SIG-M5 treated with dmso at 0.1 percent for 504 hours (cell line): ENCODE data around the gene TMEM59.
"Not testable (repeated sequence)": the region's sequence is repeated elsewhere in the genome, so short reads cannot be mapped to it uniquely, and the experiment has no call there.

Experiments used
- DNase-seq: peaks from one replicate; lab custom pipeline; 2025; ENCODE audit not compliant: unreplicated experiment; lab: John Stamatoyannopoulos, UW

The TMEM59 gene

DNA sequence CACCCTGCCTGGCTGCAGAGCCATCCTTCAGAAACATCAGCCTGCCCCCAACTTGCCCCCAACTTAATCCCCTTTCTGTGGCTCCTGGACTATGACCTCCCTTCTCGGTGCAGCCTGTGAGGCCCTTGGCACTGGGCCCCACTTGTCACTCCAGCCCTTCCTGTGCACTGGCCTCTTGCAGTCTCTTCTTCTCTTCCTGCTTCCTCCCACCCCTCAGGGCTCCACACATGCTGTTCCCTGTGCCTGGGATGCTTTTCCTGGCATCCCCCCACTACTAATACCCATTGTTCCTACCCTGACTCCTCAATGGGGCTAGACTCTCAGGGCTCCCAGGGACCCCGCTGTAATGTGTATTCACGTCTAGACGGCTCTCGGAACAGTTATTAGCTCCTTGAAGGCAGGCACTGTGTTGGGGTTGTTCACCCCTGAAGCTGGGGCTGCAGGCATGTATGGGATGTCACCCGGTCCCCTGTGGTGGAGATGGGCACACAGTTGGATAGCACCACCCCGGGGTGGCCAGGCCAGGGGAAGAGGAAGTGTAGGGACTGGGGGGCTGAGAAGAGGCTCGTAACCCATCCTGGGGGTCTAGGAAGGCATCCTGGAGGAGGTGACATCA is 39.5 kb downstream of the TMEM59 start:
- DNase-seq, result no peak

DNA sequence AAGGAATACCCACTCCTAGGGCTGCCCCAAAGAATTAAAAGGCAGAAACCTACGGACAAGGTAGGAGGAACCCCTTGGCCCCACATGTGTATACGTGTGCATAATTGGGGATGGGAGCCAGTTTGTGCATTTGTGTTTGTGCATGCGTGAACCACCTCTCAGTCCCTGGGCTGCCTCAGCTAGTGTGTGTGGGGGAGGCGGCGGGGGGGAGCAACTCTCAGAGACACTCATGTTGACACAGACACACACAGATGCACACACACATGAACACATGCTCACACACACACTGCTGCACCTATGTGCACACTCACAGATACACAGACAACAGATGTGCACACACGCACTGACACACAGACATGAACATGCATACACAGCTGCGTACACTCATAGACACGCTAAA is 40.1 kb downstream of the TMEM59 start:
- no peak for DNase-seq

- DNase-seq, result no peak
Measured at GRCh38 chr1:54012008-54012325, 41.0 kb downstream of the TMEM59 start.

DNA sequence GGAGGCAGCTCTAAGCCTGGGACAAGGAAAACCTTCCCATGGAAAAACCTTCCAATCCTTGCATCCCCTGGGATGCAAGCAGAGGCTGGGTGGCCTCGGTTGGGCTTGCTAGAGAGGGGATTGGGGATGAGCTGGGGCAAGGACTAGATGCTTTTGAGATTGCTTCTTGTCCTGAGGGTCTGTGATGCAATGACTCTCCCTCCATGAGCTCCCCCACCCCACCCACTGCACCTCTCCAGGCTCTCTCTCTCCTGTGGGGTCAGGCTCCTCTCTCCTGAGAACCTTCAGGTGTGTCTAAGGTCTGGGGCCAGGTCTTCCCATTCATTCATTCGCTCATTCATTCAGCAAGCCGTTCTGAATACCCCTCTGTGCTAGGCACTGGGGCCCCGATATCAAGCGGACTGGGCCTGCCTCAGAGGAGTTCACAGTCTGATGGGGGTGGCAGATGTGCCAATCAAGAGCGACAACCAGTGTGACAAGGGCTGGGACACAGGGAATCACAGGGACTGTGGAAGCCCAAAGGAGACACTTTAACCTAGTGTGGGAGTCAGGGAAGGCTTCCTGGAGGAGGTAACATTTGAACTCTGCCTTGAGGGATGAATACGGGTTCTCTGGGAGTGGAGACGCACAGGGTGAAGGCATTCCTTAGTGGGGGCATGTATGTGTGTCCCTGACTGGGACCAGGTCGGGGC is 41.5 kb downstream of the TMEM59 start:
- no peak for DNase-seq

DNA sequence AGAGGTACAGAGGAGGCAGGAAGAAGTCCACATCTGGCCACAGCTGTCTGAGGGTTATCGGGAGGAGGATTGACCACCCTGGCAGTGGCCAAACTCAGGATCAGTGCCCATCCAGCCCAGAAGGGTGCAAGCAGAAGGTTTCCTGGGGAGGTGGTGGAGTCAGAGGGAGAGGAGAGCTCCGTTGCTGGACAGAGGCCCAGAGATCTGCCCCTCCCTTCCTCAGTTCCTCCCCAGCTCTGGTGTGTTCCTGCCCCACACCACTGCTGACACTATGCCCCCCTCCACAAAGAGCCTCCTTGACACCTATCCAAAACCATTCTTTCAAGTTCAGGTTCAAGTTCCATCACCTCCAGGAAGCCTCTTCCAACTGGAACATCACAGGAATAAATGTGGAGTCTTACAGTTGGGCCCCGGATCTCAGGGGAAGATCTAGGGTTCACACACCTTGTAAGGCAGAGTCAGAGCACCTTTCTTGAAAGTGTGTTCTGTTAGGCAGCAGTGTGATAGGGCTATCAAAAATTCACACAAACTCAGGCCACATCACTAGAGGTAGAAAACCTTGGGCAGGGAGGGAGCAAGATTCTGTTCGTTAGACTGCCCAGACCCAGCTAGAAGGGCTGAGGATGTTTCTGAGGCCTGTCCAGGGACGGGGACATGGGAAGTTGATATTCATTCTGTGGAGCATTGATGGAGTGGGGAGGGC is 42.4 kb downstream of the TMEM59 start:
- DNase-seq, result no peak

- DNase-seq, result no peak
Measured at GRCh38 chr1:54009406-54009805, 43.6 kb downstream of the TMEM59 start.

- no peak for DNase-seq
Measured at GRCh38 chr1:54008876-54009275, 44.1 kb downstream of the TMEM59 start.

DNA sequence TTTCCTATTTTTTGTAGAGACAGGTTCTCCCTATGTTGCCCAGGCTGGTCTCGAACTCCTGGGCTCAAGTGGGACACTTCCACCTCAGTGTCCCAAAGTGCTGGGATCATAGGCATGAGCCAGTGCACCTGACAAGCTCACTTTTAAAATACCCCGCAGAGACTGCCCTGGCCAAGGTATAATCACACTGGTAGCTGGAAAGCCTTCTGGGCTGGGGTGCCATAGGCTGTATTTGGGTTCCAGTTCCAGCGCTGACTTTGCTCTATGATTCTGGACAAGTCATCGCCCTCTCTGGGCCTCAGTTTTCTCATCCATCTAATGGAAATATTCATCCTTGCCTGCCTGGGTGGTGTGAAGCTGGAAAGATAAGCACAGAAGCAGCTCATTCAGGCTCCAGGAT is 45.4 kb downstream of the TMEM59 start:
- no peak for DNase-seq

DNA sequence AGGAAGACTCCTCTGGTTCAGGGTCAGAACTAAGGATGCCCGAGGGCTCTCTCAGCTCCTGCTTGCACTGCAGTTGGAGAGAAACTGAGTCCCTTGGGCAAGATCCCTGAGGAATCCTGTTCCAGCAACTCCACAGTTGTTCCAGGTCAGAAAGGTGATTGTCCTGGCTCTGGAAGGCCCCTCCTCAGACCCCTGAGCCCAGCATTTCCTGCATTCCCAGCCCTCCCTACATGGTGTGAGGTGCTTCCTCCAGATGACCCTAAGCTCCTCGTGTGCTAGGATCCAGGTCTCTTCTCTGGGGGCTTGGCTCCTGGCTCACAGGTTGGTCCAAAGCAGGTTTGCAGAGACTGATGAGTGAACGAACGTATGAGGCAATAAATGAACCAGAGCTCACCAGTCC is 46.5 kb downstream of the TMEM59 start:
- no peak for DNase-seq

- DNase-seq, result no peak
Measured at GRCh38 chr1:54004481-54005049, 48.4 kb downstream of the TMEM59 start.

GRCh38 chr1:54003750-54004480 is 49.1 kb downstream of the TMEM59 start:
- DNase-seq, result not testable (repeated sequence)

DNA sequence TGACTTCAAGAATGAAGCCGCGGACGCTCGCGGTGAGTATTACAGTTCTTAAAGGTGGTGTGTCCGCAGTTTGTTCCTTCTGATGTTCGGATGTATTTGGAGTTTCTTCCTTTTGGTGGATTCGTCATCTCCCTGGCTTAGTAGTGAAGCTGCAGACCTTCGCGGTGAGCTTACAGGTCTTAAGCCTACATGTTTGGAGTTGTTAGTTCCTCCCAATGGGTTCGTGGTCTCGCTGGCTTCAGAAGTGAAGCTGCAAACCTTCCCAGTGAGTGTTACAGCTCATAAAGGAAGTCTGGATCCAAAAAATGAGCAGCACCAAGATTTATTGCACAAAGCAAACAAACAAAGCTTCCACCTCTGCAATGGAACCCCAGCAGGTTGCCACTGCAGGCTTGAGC is 49.8 kb downstream of the TMEM59 start:
- DNase-seq, result no peak

GRCh38 chr1:54002544-54003248 is 50.3 kb downstream of the TMEM59 start:
- DNase-seq, result no peak

- DNase-seq, result no peak
Measured at GRCh38 chr1:54001591-54001990, 51.4 kb downstream of the TMEM59 start.

DNA sequence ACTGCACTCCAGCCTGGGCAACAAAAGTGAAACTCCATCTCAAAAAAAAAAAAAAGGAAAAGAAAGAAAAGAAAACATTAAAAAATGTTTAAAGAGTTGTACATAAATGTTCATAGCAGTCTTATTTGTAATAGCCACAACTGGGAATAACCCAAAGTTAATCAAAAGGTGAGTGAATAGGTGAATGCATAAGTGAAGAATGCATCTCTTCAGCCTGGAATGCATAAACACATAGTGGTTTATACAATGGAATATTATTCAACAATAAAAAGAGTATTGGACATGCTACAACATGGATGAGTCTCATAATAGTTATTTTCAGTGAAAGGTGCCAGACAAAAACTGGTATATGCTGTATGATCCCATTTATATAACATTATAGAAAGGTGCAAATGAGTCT is 53.1 kb downstream of the TMEM59 start:
- no peak for DNase-seq

DNA sequence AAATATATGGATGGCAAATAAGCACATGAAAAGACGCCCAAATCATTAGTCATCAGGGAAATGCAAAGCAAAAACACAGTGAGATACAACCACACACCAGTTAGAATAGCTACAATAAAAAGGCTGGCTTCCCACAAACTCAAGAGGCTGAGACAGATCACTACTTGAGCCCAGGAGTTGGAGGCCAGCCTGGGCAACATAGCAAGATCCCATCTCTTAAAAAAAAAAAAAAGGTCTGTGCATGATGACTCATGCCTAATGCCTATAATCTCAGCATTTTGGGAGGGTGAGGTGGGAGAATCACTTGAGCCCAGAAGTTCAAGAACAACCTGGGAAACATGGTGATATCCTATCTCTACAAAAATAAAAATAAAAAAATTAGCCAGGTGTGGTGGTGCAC is 54.8 kb downstream of the TMEM59 start:
- no peak for DNase-seq

DNA sequence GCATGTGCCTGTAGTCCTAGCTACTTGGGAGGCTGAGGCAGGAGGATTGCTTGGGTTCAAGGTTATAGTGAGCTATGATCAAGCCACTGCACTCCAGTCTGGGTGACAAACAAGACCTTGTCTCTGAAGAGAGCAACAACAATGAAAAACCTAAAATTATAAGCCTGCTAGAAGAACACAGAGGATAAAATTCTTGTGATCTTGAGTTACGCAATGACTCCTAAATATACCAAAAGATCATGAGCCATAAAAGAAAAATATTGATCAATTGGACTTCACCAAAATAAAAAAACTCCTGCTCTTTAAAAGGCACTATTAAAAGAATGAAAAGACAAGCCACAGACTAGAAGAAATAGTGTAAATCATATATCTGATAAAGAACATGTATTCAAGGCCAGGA is 57.3 kb downstream of the TMEM59 start:
- no peak for DNase-seq

DNA sequence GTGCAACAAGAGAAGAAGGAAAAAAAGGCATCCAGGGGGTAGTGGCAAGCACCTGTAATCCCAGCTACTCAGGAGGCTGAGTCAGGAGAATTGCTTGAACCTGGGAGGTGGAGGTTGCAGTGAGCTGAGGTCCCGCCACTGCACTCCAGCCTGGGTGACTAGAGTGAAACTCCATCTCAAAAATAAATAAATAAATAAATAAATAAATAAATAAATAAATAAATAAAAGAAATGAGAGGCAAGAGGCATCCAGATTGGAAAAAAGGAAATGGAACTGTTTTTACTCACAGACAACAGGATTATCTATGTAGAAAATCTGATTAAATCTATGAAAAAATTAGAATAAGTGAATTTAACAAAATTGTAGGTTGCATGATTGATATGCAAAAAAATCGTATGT is 58.5 kb downstream of the TMEM59 start:
- not testable (repeated sequence) for DNase-seq

- no peak for DNase-seq
Measured at GRCh38 chr1:53992085-53992874, 60.7 kb downstream of the TMEM59 start.

GRCh38 chr1:53987880-53988279 is 65.1 kb downstream of the TMEM59 start:
- no peak for DNase-seq
